ENCODE results near the gene TEX36.
"Not testable (repeated sequence)": the region's sequence is repeated elsewhere in the genome, so short reads cannot be mapped to it uniquely, and the experiment has no call there.

TEX36 gene, protein sequence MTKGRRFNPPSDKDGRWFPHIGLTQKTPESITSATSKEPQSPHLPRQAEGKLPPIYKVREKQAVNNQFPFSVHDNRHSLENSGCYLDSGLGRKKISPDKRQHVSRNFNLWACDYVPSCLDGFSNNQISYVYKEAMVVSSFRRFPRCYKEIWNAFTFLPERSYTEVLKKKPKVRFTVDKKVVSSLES

GRCh38 chr10:125683063-125683462 lies at the start of gene TEX36:
TSS of gene TEX36 (minus strand) at chr10:125683163. CDS start at chr10:125682989, 174 bp downstream.
- no peak for DNase-seq (ENCODE audit: low read depth)

DNA sequence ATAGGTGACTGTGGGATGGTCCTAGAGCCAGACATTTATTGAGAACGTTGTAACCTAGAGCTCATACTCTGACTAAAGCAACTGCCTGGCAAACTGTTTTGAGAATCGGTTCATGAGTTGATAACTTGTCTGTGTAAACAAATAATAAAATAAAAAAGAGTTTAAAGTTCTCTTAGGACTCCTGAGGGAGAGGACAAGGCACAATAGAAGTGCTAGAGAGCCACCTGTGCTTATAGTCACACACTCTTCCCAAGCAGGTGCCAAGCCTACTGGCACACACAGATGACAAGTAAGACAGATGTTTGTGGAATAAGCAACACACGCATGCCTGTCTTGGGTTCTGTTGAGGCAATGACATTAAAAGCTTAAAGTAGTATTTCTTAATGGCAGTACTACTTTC lies 44.5 kb upstream of the TEX36 start:
- no peak for DNase-seq (ENCODE audit: low read depth)

DNA sequence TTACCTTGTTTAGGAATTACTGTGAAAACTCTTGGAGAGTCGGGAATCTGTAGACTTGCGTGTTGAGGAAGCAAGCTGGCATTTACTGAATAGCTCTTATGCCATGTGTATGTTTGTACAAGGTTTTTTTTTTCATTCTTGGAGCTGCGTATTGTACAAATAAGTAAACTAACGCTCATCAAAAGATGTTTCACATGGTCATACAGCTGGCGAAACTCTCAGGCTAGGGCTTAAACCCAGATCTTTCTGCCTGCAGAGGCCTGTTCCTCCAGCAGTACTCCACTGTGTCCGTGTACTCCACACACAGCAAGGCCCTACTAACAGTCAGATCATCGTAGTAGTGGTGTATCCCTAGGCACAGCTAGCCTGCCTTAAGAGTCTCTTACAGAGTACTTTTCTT lies 44.0 kb upstream of the TEX36 start:
- no peak for DNase-seq (ENCODE audit: low read depth)

GRCh38 chr10:125722811-125723210 lies 39.8 kb upstream of the TEX36 start:
- no peak for DNase-seq (ENCODE audit: low read depth)

- no peak for DNase-seq (ENCODE audit: low read depth)
Observed at GRCh38 chr10:125721035-125721434, 38.1 kb upstream of the TEX36 start.

GRCh38 chr10:125720002-125720382 lies 37.0 kb upstream of the TEX36 start:
- no peak for DNase-seq (ENCODE audit: low read depth)

DNA sequence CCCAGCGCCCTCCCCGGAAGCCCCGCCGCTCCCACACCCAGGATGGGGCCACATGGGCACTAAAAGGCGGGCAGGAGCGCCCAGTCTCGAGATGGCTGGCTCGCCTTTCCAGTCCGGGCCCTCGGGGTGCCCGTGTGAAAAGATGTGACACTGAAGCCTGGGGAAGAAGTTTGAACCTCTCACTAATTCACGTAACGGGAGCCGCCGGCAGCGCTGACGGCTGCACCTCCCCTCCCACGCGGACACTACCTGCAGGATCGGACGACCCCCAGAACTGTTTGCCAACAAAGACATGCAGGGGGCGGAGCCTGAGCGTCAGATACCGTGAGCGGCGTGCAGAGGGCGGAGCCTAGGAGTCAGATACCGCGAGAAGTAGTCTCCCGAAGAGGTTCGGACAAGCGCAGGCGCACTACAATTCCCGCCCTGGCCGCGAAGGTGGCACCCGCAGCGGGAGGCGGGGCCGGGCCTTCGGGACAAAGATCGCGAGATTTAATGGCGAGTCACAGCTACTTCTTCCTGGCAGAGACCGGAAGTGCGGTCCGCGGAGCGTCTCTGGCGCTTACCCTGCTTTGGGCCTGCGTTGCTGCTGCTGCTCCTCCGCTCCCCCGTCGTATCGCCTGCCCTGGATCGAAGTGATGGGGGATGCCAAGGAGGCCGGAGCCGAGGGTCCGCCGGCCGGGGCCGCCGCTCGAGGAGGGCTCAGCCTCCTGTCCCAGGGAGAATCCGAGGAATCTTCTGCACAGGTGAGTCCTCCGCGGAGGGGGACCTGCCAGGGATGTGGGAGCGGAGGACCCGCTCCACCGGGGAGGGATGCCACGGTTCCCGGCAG lies 36.4 kb upstream of the TEX36 start, which contains the start of gene EDRF1:
TSS of gene EDRF1 (plus strand) at position 537 of the 829 bp plus-strand sequence. CDS start at position 636, 99 bp downstream.
- peak; percentile 98 for DNase-seq (ENCODE audit: low read depth)

- not testable (repeated sequence) for DNase-seq (ENCODE audit: low read depth)
Observed at GRCh38 chr10:125714728-125715127, 31.8 kb upstream of the TEX36 start.

DNA sequence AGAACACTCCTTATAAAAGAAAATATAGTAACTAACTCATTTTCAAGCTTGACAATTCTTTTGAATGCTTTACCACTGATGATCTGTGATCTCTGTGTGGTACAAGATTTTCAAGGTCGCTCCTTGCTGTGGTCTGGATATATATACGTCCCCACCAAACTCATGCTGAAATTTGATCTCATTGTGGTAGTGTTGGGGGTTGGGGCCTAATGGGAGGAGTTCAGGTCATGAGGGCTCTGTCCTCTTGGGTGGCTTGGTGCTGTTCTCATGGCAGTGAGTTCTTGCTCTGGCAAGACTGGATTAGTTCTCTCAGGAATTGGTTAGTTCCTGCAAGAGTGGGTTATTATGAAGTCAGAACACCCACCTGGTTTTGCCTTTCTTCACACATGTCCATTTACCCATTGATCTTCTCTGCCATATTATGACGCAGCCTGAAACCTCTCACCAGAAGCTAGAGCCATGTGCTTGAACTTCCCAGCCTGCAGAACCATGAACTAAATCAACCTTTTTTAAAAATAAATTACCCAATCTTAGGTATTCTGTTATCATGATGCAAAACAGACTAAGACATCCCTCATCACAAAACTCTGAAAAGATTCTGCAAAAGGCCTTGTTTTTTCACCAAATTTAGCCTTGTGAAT lies 28.3 kb upstream of the TEX36 start:
- no peak for DNase-seq (ENCODE audit: low read depth)

- no peak for DNase-seq (ENCODE audit: low read depth)
Observed at GRCh38 chr10:125709553-125710474, 26.9 kb upstream of the TEX36 start.

- no peak for DNase-seq (ENCODE audit: low read depth)
Observed at GRCh38 chr10:125708971-125709503, 26.1 kb upstream of the TEX36 start.

DNA sequence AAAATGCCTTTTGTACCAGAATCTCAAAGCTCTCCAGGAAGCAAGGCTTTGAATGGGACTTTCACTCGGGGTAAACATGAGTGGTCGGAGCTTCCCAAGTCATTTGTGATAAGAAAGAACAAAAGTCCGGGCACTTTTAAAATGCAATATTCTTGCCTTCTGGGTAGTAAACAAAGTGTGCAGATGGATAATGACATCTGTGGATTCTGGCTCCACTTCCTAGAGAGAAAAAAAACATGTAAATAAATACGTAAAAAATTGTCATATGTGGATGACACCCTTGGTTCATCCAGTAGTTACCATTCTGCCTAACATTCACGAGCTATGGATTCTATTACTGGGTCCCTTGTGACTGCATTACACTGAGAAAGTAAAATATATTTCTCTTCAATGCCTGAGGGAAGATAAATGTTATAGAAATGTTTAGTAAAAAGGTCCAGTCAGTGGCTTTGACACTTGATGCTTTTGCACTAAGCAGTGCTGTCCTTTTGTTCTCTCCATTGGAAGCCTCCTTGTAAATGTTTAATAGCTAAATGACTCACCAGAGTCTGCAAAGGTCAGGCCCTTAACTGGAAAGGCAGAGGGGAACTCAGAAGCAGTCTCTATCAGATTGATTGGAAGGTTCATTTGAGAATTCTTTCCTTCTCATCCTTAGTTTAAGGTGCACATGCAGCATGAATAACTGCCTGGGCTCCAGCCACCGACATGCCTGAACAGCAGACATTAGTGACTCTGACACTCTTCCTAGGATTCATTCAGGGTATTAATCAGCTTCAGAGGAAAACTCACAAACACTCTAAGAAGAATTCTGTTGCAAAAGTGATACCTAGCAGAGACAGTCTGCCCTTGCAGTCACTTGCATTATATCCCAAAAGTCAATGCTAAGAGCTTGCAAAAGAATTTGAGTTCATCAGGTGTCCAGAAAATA lies 24.8 kb upstream of the TEX36 start:
- no peak for DNase-seq (ENCODE audit: low read depth)

GRCh38 chr10:125700355-125700911 lies 17.5 kb upstream of the TEX36 start:
- DNase-seq (ENCODE audit: low read depth) = no peak

GRCh38 chr10:125699562-125700143 lies 16.7 kb upstream of the TEX36 start:
- DNase-seq (ENCODE audit: low read depth) = no peak

GRCh38 chr10:125698481-125698998 lies 15.6 kb upstream of the TEX36 start:
- DNase-seq (ENCODE audit: low read depth) = no peak

DNA sequence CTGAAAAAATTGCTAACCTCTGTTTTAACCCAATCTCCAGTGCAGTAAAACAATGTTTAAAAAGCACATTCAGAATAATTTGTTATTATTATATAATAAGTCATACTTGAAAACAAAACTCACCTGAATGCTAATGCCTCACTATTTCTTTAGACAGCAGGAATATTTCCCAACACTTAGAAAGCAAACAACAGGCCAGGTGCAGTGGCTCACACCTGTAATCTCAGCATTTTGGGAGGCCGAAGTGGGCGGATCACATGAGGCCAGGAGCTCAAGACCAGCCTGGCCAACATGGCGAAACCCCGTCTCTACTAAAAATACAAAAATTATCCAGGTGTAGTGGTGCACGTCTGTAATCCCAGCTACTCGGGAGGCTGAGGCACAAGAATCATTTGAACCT lies 13.9 kb upstream of the TEX36 start:
- DNase-seq (ENCODE audit: low read depth) = not testable (repeated sequence)

- no peak for DNase-seq (ENCODE audit: low read depth)
Observed at GRCh38 chr10:125694883-125695282, 11.9 kb upstream of the TEX36 start.

DNA sequence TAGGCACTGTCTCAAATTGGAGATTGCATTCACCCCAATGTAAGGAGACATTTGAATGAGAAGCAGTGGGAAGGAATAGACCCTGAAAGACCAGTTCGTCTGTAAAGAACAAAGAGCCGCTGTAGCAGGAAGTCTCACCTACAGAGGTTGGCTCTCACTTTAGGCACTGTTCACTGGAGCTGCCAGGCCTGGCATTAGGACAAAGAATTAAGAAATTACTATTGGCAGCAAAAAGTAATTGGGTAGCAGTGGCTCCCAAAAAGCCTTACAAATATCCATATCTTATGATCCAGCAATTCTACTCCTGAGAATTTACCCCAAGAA lies 10.5 kb upstream of the TEX36 start:
- no peak for DNase-seq (ENCODE audit: low read depth)

GRCh38 chr10:125692601-125693523 lies 9.9 kb upstream of the TEX36 start:
- DNase-seq (ENCODE audit: low read depth) = no peak

Data from stimulated activated CD8-positive, alpha-beta memory T cell treated with anti-CD3 and anti-CD28 coated beads, Interleukin-12 subunit alpha, Interleukin-12 subunit beta, amount 100 ng/mL, for 1 hour (primary cell).